Activated CD8-positive, alpha-beta T cell treated with anti-CD3 and anti-CD28 coated beads for 36 hours (primary cell): ENCODE data around the gene ADAMTS17. TPM values are rescaled to one million over a fixed set of nuclear protein-coding genes. Genes with fewer than 3 reads are reported as not detected.

Source experiments
- ATAC-seq: fragments of 200-7000 bp; cut with Tn5 transposase; one replicate; pipeline ENCODE4 v1.10.0; 2021; ENCODE audit warnings: mild to moderate bottlenecking, moderate library complexity
- CTCF ChIA-PET: fragments of 350-600 bp; sonication (Branson Sonifier 250); formaldehyde crosslinking; loops from one replicate; lab custom pipeline; 2021; ENCODE audit warnings: antibody characterized with exemption; lab: Charles Lee
- POLR2A ChIA-PET: fragments of 350-600 bp; sonication (Branson Sonifier 250); formaldehyde crosslinking; loops from one replicate; lab custom pipeline; 2021; ENCODE audit warnings: antibody characterized with exemption; lab: Charles Lee
- DNase-seq: peaks from one replicate; pipeline ENCODE4 v3.0.0-alpha.2; 2020
- H3K27ac Mint-ChIP-seq: one replicate; pipeline ENCODE4 v1.8.0; 2021; ENCODE audit warnings: mild to moderate bottlenecking, mixed read lengths
- H3K27me3 Mint-ChIP-seq: one replicate; pipeline ENCODE4 v1.8.0; 2021; ENCODE audit warnings: mixed read lengths
- H3K36me3 Mint-ChIP-seq: one replicate; pipeline ENCODE4 v1.8.0; 2021; ENCODE audit warnings: low read depth, mixed read lengths
- H3K4me1 Mint-ChIP-seq: one replicate; pipeline ENCODE4 v1.8.0; 2021; ENCODE audit warnings: low read depth, mixed read lengths
- H3K4me3 Mint-ChIP-seq: one replicate; pipeline ENCODE4 v1.8.0; 2021; ENCODE audit warnings: mild to moderate bottlenecking, moderate library complexity, mixed read lengths
- H3K9me3 Mint-ChIP-seq: one replicate; pipeline ENCODE4 v1.8.0; 2021; ENCODE audit warnings: mixed read lengths
- CTCF ChIP-seq: fragments of 200-600 bp; IDR thresholded peaks from one replicate; pipeline ENCODE4 v1.8.0; 2022; ENCODE audit warnings: antibody characterized with exemption, mild to moderate bottlenecking
- intact Hi-C: fragments of 100-400 bp; cut with micrococcal nuclease; formaldehyde crosslinking; loops from one replicate; pipeline ENCODE4 v1.10.0; 2022
- total RNA-seq, 2 experiments: library from RNA; stranded (reverse); gene quantifications; one replicate each; pipeline ENCODE4 v1.2.3, GENCODE V29; 2021

The ADAMTS17 gene
- total RNA-seq, 2 experiments from 2014 or later: 0.60 to 1.5 TPM

- peaks cover 4% of the 10 kb centered on the region for H3K4me1 Mint-ChIP-seq
- ChIA-PET CTCF (no interaction called here), POLR2A (no interaction called here)
- ATAC-seq: no peak
- no peak overlapping the region for H3K4me3 Mint-ChIP-seq
- no peak for TF ChIP-seq CTCF
- no peak for DNase-seq
- H3K9me3 Mint-ChIP-seq: peaks cover 10% of the 10 kb centered on the region
- intact Hi-C loops: no loop called here
- no peaks in the 10 kb centered on the region for H3K27me3 Mint-ChIP-seq
- peaks cover 2% of the 10 kb centered on the region for H3K36me3 Mint-ChIP-seq
- H3K27ac Mint-ChIP-seq: no peak overlapping the region
Measured at GRCh38 chr15:100292010-100292409, 49.8 kb downstream of the ADAMTS17 start.

DNA sequence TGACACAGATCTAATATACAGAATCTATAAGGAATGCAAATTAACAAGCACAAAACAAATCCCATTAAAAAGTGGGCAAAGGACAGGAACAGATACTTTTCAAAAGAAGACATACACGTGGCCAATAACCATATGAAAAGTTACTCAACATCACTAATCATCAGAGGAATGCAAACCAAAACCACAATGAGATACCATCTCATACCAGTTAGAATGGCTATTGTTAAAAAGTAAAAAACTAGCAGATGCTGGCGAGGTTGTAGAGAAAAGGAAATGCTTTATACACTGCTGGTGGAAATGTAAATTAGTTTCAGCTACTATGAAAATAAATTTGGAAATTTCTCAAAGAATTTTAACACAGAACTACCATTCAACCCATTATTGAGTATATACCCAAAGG, 50.7 kb downstream of the ADAMTS17 start:
- TF ChIP-seq CTCF: no peak
- Mint-ChIP-seq H3K27ac (no peak overlapping the region), H3K4me3 (no peak overlapping the region), H3K4me1 (peaks cover 4% of the 10 kb centered on the region), H3K36me3 (peaks cover 2% of the 10 kb centered on the region), H3K27me3 (no peaks in the 10 kb centered on the region), H3K9me3 (peaks cover 10% of the 10 kb centered on the region)
- DNase-seq (no peak), ATAC-seq (no peak)
- CTCF ChIA-PET: interaction anchor here (0.6 kb wide), 1 partner anchor 68 kb away, joined by 3 read pairs; no protein-coding TSS in a partner anchor
- POLR2A ChIA-PET: no interaction called here
- intact Hi-C loops: no loop called here

DNA sequence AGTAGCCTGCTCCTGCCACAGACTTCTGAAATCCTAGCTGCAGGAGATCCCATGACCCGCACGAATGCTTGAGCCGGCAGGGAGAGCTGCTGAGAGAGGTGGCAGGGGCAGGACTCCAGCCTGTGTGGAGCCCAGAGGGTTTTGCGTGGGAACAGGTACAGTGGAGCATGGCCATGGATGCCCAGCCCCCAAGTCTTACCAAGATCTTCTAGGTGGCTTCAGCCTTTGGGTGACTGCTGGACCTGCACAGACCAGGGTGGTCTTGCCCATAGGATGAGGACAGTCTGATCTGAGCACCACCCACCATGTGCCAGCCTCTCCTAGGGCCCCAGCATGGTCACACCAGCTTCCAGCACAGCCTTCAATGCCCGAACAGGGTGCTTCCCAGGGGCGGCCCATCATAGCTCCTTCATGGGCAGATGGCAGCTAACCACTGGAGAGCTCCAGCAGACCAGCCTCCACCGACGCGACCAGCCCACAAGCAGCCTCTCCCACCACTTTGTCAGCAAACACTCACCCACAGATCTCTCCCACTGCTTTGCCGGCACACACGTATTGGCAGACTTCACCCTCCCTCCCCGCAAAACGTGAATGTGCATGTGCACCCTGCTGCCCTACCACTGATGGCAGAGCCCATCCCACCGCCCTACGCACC, 56.0 kb downstream of the ADAMTS17 start:
- DNase-seq (no peak), ATAC-seq (no peak)
- peaks cover 2% of the 10 kb centered on the region for H3K36me3 Mint-ChIP-seq
- TF ChIP-seq CTCF: no peak
- intact Hi-C loops: no loop called here
- ChIA-PET POLR2A (no interaction called here), CTCF (no interaction called here)
- H3K4me3 Mint-ChIP-seq: no peak overlapping the region
- H3K27ac Mint-ChIP-seq: no peak overlapping the region
- peaks cover 1% of the 10 kb centered on the region for H3K4me1 Mint-ChIP-seq
- peaks cover 2% of the 10 kb centered on the region for H3K9me3 Mint-ChIP-seq
- no peaks in the 10 kb centered on the region for H3K27me3 Mint-ChIP-seq

DNA sequence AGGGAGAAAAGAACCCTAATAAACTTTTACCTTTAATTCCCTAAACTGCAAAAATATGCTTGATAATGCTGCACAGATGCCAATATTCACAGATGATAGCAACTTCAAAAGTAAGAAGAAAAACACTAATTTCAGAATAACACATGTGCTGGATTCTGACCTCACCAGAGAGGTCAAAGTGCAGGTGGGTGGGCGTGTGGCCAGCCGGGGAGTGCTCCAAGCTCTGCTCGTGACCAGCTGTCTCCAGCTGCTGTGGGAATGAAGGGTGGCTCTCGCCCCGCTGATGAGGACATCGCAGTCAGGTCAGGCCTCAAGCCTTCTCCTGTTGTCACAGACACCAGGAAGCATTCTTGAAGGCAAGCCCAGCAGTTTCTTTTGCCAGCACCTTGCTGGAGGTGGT, 57.1 kb downstream of the ADAMTS17 start:
- POLR2A ChIA-PET: no interaction called here
- intact Hi-C loops: no loop called here
- Mint-ChIP-seq H3K4me1 (no peaks in the 10 kb centered on the region), H3K4me3 (no peak overlapping the region), H3K27ac (no peak overlapping the region), H3K36me3 (peaks cover 2% of the 10 kb centered on the region), H3K9me3 (peaks cover 2% of the 10 kb centered on the region), H3K27me3 (no peaks in the 10 kb centered on the region)
- TF ChIP-seq CTCF: no peak
- ATAC-seq (no peak), DNase-seq (no peak)
- CTCF ChIA-PET: no interaction called here

- H3K36me3 Mint-ChIP-seq: peaks cover 2% of the 10 kb centered on the region
- intact Hi-C loops: no loop called here
- H3K9me3 Mint-ChIP-seq: peaks cover 2% of the 10 kb centered on the region
- ChIA-PET POLR2A (no interaction called here), CTCF (no interaction called here)
- H3K27ac Mint-ChIP-seq: no peak overlapping the region
- no peaks in the 10 kb centered on the region for H3K4me1 Mint-ChIP-seq
- no peak for TF ChIP-seq CTCF
- H3K4me3 Mint-ChIP-seq: no peak overlapping the region
- ATAC-seq (no peak), DNase-seq (no peak)
- no peaks in the 10 kb centered on the region for H3K27me3 Mint-ChIP-seq
Measured at GRCh38 chr15:100284191-100284590, 57.6 kb downstream of the ADAMTS17 start.
